HG02763 (cell line): ENCODE measurements around the gene PDCD2L.
"Not testable (repeated sequence)": the region's sequence is repeated elsewhere in the genome, so short reads cannot be mapped to it uniquely, and the experiment has no call there.

ENCODE experiments used
- ATAC-seq: cut with Tn5 transposase; IDR thresholded peaks from one replicate; pipeline ENCODE4 v1.9.1; 2021; ENCODE audit warnings: mild to moderate bottlenecking, moderate library complexity; ENCODE audit not compliant: unreplicated experiment

The PDCD2L gene

GRCh38 chr19:34461375-34462100 is 57.3 kb downstream of the PDCD2L start:
- no peak for ATAC-seq

GRCh38 chr19:34464785-34465184 is 60.6 kb downstream of the PDCD2L start:
- ATAC-seq, result not testable (repeated sequence)

- no peak for ATAC-seq
Observed at GRCh38 chr19:34468409-34468808, 64.2 kb downstream of the PDCD2L start.

GRCh38 chr19:34469026-34469425 is 64.8 kb downstream of the PDCD2L start:
- ATAC-seq, result not testable (repeated sequence)

GRCh38 chr19:34471906-34472700 is 67.9 kb downstream of the PDCD2L start:
- no peak for ATAC-seq

- no peak for ATAC-seq
Observed at GRCh38 chr19:34474233-34474989, 70.2 kb downstream of the PDCD2L start.

GRCh38 chr19:34475026-34475974 is 71.1 kb downstream of the PDCD2L start:
- no peak for ATAC-seq
